Endothelial cell of umbilical vein (primary cell): ENCODE data around the gene GXYLT2.

Experiments used
- EZH2 ChIP-seq: IDR thresholded peaks from 2 replicates; pipeline ENCODE4 v1.6.1; 2012; ENCODE audit warnings: borderline replicate concordance, low read depth, mild to moderate bottlenecking, moderate library complexity, low read length, inconsistent platforms; ENCODE audit not compliant: severe bottlenecking
- POLR2A ChIP-seq: IDR thresholded peaks from 2 replicates; pipeline ENCODE4 v1.6.1; 2012; ENCODE audit warnings: low read depth, mild to moderate bottlenecking, control low read depth, low read length
- TF ChIP-seq, protein P1 (sequence below), 2 donors: IDR thresholded peaks; 1 replicate in 1 of 2; 2 replicates in 1 of 2; pipeline ENCODE4 v1.5.1; 2011; ENCODE audit warnings: low read length in 2 of 2, mild to moderate bottlenecking in 2 of 2, moderate library complexity in 2 of 2, control low read depth in 1 of 2, inconsistent platforms in 1 of 2, low read depth in 1 of 2; ENCODE audit not compliant: insufficient read depth in 1 of 2; ENCODE audit errors: extremely low read depth in 1 of 2

DNA sequence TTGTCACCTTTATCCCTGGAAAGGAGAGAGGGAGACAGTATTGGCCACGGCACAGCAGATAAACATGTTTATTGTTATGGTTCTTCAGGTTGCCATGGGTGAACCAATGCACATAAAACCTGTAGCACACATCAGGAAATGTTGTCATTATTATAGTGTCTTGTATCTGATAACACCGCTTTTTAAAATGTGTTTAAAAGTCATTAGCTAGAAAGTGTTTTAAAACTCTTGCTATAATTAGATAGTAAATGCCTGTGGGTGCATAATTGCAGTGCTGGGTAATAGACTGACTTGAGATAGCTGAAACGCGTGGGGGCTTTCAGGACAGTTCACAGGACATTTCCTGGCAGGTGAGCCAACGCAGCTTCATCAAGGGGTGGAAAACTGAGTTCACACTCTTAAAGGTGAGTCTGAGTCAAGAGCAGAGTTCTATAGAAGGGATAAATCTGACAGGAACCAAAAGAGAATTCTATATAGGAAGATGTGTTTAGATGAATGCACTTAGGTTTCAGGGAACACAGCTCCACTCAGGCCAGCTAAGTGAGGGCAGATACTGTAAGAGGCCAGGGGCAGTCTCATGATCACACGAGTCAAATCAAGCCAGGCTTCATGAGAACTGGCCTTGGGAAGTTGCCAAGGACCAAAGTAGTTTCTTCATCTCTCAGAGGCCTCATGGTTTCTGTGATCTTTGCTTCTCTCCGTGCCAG lies 73.1 kb downstream of the GXYLT2 start:
- TF ChIP-seq POLR2A = no peak
- TF ChIP-seq EZH2 = no peak
- TF ChIP-seq, protein P1, sequence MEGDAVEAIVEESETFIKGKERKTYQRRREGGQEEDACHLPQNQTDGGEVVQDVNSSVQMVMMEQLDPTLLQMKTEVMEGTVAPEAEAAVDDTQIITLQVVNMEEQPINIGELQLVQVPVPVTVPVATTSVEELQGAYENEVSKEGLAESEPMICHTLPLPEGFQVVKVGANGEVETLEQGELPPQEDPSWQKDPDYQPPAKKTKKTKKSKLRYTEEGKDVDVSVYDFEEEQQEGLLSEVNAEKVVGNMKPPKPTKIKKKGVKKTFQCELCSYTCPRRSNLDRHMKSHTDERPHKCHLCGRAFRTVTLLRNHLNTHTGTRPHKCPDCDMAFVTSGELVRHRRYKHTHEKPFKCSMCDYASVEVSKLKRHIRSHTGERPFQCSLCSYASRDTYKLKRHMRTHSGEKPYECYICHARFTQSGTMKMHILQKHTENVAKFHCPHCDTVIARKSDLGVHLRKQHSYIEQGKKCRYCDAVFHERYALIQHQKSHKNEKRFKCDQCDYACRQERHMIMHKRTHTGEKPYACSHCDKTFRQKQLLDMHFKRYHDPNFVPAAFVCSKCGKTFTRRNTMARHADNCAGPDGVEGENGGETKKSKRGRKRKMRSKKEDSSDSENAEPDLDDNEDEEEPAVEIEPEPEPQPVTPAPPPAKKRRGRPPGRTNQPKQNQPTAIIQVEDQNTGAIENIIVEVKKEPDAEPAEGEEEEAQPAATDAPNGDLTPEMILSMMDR (IDR thresholded peaks at IDR 0.05; ENCODE audit: extremely low read depth in 1 of 2, insufficient read depth in 1 of 2, low read depth in 1 of 2, low read length in 2 of 2) = no peak
